Muscle of arm (tissue), 12 donors: ENCODE measurements around the gene MYADML2. TPM values are rescaled to one million over a fixed set of nuclear protein-coding genes. Genes with fewer than 3 reads are reported as not detected.

Experiments
- DNase-seq: peaks from one replicate; pipeline ENCODE4 v3.0.0-alpha.2; 2013
- polyA plus RNA-seq, 12 donors: library from polyadenylated mRNA; unstranded; fragments of 120-200 nt; gene quantifications; one replicate each; pipeline ENCODE4 v1.2.1, GENCODE V29; 2013; ENCODE audit not compliant: insufficient read length in 12 of 12

MYADML2 gene
- polyA plus RNA-seq, 12 donors: 6.0 to 35.9 (median 18.5) TPM; not detected in 1

GRCh38 chr17:81912441-81913309 is 34.4 kb downstream of the MYADML2 start:
- DNase-seq: no peak

GRCh38 chr17:81911969-81912368 is 35.1 kb downstream of the MYADML2 start:
- DNase-seq: no peak

GRCh38 chr17:81911277-81911961 is 35.6 kb downstream of the MYADML2 start, which contains the start of gene PCYT2:
Gene PCYT2 (minus strand): TSS chr17:81911399. CDS start chr17:81911355, 44 bp downstream.
- DNase-seq: peak; percentile 84

- no peak for DNase-seq
These were observed 36.2 kb downstream of the MYADML2 start for GRCh38 chr17:81910840-81911276.

- DNase-seq: no peak
These were observed 36.8 kb downstream of the MYADML2 start for GRCh38 chr17:81909966-81910839.

- DNase-seq: no peak
These were observed 37.8 kb downstream of the MYADML2 start for GRCh38 chr17:81909231-81909630.

- no peak for DNase-seq
These were observed 38.2 kb downstream of the MYADML2 start for GRCh38 chr17:81908793-81909192.

- no peak for DNase-seq
These were observed 39.6 kb downstream of the MYADML2 start for GRCh38 chr17:81907219-81908145.

GRCh38 chr17:81906476-81907218 is 40.4 kb downstream of the MYADML2 start:
- DNase-seq: no peak

- no peak for DNase-seq
These were observed 41.0 kb downstream of the MYADML2 start for GRCh38 chr17:81905993-81906392.

GRCh38 chr17:81905424-81905875 is 41.6 kb downstream of the MYADML2 start:
- no peak for DNase-seq

GRCh38 chr17:81904600-81905423 is 42.2 kb downstream of the MYADML2 start:
- no peak for DNase-seq

- DNase-seq: no peak
These were observed 43.0 kb downstream of the MYADML2 start for GRCh38 chr17:81903896-81904599.

GRCh38 chr17:81903415-81903831 is 43.6 kb downstream of the MYADML2 start:
- no peak for DNase-seq

- DNase-seq: no peak
These were observed 44.2 kb downstream of the MYADML2 start for GRCh38 chr17:81902653-81903414.

- DNase-seq: no peak
These were observed 44.9 kb downstream of the MYADML2 start, which contains the start of gene NPB for GRCh38 chr17:81902023-81902652. Gene NPB (plus strand): TSS chr17:81902238. CDS start chr17:81902278, 40 bp downstream.
